HUES64 (cell line): ENCODE measurements around the gene SHTN1.
A peak's percentile ranks its signal among the peaks of the same experiment; 100 is the strongest.

Source experiments
- H3K27ac ChIP-seq: 2 replicates; pipeline ENCODE4 v1.7.0; 2013; ENCODE audit warnings: low read depth, low read length, inconsistent platforms
- H3K27me3 ChIP-seq: 2 replicates; pipeline ENCODE4 v1.6.1; 2013; ENCODE audit warnings: mild to moderate bottlenecking, low read length; ENCODE audit not compliant: insufficient read depth
- H3K36me3 ChIP-seq: 2 replicates; pipeline ENCODE4 v1.6.1; 2013; ENCODE audit warnings: mild to moderate bottlenecking, low read length; ENCODE audit not compliant: insufficient read depth
- H3K4me1 ChIP-seq: 2 replicates; pipeline ENCODE4 v1.6.1; 2013; ENCODE audit warnings: mild to moderate bottlenecking, low read length, moderate library complexity; ENCODE audit not compliant: insufficient read depth
- H3K4me3 ChIP-seq: 2 replicates; pipeline ENCODE4 v1.5.1; 2013; ENCODE audit warnings: mild to moderate bottlenecking, low read length, moderate library complexity
- H3K9ac ChIP-seq: 2 replicates; pipeline ENCODE4 v1.6.1; 2013; ENCODE audit warnings: mild to moderate bottlenecking, low read depth, low read length
- H3K9me3 ChIP-seq: 2 replicates; pipeline ENCODE4 v1.6.1; 2013; ENCODE audit warnings: low read depth, low read length; ENCODE audit not compliant: insufficient read depth
- WGBS: fragments of 150-250, 120-280 bp; methylation state at CpG from one replicate; pipeline ENCODE4 v1.1.7; 2013; ENCODE audit warnings: missing lambda C conversion rate; 5-methylcytosine and 5-hydroxymethylcytosine counted together

Gene SHTN1

DNA sequence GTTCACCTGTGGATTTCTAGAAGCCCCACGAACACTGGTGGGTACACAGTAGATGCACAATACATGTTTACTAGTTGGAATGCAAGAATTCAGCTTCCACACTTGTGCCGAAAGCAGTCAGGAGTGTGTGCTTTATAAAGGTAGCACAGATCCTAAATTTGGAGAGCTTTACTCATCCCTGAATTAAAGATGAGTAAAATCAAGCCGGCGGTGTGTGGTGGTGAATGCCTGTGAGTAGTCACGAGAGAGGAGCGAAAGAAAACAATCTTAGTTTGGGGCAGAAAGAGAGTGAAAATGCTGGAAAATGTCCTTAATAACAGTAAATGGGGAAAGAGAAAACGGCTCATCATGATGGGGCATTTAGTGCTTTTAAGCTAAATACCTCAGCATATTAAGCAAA, 169.3 kb downstream of the SHTN1 start:
- Histone ChIP-seq H3K27ac (peak overlapping the region; percentile 75; the same call in 1 of the 2 replicates), H3K9me3 (no peaks in the 10 kb centered on the region), H3K27me3 (no peaks in the 10 kb centered on the region), H3K36me3 (no peaks in the 10 kb centered on the region), H3K4me1 (peaks cover 74% of the 10 kb centered on the region), H3K9ac (peak overlapping the region; percentile 4; the same call in 1 of the 2 replicates), H3K4me3 (peak overlapping the region; percentile 17; the same call in 1 of the 2 replicates)
- WGBS: 31% methylated on average over 7 of the region's 7 CpGs

DNA sequence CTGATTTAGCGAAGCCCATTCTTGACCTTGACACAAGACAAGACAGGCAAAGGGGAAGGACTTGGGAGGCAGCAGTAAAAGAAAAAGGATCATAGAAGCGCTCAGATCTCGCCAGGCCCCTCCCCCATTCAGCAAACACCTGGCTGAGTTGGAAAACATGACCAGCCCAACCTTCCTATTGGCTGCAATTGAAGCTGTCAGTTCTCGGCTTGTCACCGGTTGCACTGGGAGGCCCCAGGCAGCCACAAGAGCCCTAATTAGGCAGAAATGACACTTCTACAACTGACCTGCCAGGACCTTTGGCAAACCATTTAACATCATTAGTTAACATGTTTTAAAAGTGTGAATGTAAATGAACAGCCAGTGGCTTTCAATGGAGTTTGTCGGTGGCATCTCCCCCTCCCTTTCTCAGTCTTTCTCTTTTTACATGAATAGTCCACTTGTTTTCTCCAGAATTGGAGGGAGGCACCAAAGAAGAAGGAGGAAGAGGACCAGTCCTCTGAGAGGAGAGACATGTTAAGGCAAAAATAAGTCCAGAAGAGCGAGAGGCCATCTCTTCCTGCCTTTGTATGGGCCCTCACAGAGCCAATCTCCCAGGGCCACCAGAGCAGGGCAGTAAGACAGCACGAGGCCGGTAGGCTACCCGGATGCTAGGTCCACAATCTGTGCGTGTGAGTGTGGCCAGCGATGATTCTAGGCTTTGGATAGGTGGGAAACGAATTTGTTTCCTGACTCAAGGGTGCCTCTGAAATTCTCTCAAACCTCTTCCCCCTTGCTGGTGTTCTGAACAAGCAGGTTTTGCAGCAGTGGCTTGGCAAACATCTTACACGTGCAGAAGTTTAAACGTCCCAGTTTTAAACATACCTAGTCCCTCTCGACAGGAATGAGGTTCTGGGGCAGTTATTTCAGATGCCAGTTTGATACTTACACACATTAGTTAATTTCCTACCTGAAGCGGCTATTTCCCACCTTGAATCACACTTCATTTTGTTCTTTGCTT, 170.7 kb downstream of the SHTN1 start:
- H3K9me3 ChIP-seq: no peaks in the 10 kb centered on the region
- H3K4me3 ChIP-seq: no peak overlapping the region
- H3K27ac ChIP-seq: no peak overlapping the region
- peaks cover 61% of the 10 kb centered on the region for H3K4me1 ChIP-seq
- H3K9ac ChIP-seq: no peak overlapping the region
- 51% methylated on average over 16 of the region's 17 CpGs for WGBS
- H3K27me3 ChIP-seq: no peaks in the 10 kb centered on the region
- no peaks in the 10 kb centered on the region for H3K36me3 ChIP-seq

DNA sequence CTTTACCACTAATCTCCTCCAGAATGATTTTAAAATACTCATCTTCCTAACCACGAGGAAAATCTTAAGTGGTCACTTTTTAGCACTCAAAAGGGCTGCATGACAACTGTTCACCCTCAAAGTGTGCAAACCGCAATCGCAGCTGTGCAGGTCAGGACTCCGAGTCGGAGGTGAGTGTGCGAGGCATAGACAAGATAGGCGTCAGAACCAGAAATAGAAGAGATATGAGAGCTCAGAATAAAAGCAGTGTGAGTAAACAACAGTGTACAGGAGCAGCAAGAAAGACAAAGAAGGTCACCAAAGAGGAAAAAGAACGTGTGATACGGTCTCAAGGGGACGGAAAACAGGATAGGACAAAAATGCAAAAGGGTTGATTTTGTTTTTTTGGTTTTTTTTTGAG, 173.2 kb downstream of the SHTN1 start:
- WGBS: 90% methylated on average over 10 of the region's 10 CpGs
- Histone ChIP-seq H3K27me3 (no peaks in the 10 kb centered on the region), H3K9me3 (no peaks in the 10 kb centered on the region), H3K36me3 (no peaks in the 10 kb centered on the region), H3K27ac (no peak overlapping the region), H3K4me1 (peaks cover 44% of the 10 kb centered on the region), H3K9ac (no peak overlapping the region), H3K4me3 (no peak overlapping the region)
